ENCODE data around the gene CYP1A1.

DNA sequence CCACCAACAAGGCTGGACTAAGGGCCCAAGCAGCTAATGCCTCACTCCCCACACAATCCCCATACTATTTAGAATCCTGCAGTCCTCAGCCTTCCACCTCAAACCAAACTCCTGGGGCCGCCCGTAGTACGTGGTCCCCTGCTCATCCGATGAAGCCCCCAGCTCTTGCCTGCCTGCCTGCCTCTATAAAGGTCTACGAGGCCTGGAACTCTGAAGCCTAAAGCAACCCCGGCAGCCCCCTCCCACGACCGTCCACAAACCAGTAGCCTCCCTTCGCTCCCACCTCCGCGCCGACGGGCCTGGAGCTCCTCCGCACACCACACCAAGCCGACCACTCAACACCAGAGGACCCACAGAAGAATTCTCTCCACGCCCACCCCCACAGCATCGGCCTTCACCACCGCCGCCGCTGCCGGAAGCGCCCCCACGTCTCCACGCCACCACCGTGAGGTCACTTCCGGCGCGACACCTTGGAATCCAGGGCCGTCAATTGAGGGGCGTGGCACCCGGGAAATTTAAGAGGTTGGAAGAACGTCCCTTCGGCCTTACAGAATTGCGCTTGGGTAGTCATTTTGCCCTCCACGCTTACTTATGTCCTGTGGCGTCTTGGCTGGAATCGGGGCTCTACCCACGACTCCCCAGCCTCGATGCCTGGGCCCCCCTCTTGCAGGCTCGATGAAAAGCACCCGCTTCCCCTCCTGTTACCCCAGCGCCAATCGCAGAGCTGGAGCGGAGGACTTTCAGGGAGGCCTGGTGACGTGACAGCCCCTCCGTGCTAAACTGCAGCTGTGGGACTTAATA is 29.5 kb downstream of the CYP1A1 start, which contains the start of gene EDC3:
- TF ChIP-seq POLR2A (IDR thresholded peaks at IDR 0.05) = no peak
- TF ChIP-seq, protein P1, sequence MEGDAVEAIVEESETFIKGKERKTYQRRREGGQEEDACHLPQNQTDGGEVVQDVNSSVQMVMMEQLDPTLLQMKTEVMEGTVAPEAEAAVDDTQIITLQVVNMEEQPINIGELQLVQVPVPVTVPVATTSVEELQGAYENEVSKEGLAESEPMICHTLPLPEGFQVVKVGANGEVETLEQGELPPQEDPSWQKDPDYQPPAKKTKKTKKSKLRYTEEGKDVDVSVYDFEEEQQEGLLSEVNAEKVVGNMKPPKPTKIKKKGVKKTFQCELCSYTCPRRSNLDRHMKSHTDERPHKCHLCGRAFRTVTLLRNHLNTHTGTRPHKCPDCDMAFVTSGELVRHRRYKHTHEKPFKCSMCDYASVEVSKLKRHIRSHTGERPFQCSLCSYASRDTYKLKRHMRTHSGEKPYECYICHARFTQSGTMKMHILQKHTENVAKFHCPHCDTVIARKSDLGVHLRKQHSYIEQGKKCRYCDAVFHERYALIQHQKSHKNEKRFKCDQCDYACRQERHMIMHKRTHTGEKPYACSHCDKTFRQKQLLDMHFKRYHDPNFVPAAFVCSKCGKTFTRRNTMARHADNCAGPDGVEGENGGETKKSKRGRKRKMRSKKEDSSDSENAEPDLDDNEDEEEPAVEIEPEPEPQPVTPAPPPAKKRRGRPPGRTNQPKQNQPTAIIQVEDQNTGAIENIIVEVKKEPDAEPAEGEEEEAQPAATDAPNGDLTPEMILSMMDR (IDR thresholded peaks at IDR 0.05) = peak in 1 of 6 experiments; percentile 5

All from esophagus squamous epithelium (tissue), 4 donors.